ENCODE measurements around the gene NPHP4. TPM values are rescaled to one million over a fixed set of nuclear protein-coding genes. Genes with fewer than 3 reads are reported as not detected.

Gene NPHP4
- total RNA-seq, 1 donor from 2014 or later, result 4.5 TPM

DNA sequence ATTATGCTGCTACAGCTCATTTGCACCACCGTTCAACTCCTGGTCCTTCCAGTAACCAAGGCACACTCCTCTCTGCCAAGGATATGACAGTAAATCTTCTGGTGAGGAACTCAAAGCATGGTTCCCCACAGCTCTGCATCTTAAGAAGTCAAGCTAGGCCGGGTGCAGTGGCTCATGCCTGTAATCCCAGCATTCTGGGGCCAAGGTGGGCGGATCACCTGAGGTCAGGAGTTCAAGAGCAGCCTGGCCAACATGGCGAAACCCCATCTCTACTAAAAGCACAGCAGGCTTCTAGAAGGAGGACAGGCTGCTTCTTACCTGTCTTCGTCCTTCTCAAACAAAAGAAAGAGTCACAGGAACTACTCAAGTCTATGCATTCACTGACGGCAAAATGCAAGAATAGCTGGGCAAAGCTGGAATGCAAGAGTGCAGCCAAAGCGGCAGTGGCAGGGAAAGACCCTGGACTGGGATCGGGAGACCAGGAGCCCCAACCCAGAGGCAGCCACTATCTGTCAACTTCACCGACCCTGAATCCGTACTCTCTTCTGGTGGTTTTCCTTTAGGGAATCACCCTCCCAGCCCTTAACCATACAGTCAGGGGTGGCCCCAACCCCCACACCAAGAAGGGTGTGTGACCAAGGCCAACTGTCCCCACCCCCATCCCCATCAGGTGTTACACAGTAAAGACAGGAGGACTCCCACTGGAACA lies 75.5 kb downstream of the NPHP4 start:
- ATAC-seq (no peak), DNase-seq (ENCODE audit: low spot score) (no peak)

DNA sequence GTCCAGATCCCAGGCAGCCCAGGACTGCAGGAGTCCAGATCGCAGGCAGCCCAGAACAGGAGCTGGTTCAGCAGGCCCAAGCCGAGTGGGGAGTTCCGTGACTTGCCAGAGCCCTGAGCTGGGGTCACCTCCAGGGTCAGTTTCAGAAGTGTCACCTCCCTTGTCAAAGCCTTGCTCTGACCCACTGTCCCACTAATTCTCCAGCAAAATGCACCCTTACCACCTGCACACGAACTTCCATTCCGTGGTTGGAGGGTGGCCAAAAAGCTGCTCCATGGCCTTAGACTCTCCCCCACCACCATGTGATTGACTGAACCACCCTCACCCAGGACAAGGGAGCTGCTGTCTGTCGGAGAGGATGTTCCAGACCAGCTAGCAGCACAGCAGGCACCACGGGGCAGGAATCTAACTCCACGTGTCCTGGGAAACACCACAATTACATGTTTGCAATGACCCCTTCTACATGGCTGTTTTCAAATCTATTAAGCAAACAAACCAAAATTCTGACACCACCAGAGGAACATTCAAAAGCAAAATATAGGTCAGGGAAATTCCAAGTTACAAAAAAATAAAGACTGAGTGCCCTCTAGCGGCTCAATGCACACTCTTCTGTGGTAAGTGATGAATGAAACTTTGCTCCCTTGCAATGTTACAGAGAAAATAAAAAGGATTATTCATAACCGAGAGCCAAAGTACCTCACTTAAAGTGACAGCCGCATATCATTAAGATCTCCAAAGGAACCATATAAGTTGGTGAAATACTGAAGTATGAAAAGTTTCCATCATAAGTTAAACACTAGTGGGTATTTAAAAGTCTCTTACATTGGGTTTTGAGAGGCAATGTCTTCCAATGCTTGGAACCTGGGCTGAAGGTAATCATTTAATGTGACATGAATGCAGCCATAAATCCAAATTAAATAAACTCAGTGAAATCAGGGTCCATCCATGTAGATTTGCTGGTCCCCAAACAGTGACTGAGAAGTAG lies 76.3 kb downstream of the NPHP4 start:
- DNase-seq (ENCODE audit: low spot score) (peak; percentile 31), ATAC-seq (peak; percentile 79)

DNA sequence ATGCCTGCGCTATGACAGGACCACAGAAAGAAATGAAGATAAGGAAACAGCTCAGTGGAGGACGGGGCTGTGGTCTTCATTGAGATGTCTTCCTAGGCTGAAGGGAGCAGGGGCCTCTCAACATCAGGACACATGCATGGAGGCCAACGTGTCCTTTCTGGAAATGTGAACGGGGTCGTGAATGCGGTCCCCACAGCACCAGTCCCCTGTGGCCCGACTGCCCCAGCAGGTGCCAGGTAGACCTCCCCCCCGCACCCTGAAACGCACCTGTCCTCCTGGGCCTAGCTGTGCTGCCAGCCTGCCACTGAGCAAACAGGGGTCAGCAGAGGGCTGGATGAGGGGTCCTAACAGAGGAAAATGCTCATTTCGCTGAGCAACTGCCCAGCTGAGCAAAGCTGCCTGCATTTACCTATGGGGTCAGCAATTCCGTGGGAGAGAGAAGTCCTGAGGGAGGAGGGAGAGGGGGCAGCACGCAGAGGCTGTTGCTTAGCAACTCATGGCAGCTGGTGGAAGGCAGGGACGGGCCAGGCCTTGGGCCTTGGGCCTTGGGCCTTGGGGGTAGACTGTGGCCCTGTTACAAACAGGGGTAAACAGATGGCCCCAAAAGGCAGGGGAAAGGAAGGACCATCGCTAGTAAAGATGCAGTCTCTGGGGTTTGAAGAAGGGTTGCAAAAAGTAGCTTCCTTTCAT lies 77.4 kb downstream of the NPHP4 start:
- ATAC-seq (no peak), DNase-seq (ENCODE audit: low spot score) (peak; percentile 30)

DNA sequence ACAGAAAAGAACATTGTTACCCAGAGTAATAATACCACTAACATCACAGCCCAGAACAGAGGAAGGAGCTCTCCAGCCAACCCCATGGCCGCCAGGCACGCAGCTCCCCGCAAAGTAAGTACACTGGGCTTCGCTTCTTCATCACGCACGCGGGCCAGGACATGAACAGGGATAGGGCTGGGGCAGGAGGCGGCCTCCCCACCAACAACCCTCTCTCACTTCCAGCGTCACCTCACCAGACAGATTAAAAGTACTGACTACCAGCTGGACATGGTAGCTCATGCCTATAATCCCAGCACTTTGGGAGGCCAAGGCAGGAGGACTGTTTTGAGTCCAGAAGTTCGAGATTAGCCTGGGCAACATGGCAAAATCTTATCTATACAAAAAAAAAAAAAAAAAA lies 78.3 kb downstream of the NPHP4 start:
- DNase-seq (ENCODE audit: low spot score) (peak; percentile 23), ATAC-seq (no peak)

DNA sequence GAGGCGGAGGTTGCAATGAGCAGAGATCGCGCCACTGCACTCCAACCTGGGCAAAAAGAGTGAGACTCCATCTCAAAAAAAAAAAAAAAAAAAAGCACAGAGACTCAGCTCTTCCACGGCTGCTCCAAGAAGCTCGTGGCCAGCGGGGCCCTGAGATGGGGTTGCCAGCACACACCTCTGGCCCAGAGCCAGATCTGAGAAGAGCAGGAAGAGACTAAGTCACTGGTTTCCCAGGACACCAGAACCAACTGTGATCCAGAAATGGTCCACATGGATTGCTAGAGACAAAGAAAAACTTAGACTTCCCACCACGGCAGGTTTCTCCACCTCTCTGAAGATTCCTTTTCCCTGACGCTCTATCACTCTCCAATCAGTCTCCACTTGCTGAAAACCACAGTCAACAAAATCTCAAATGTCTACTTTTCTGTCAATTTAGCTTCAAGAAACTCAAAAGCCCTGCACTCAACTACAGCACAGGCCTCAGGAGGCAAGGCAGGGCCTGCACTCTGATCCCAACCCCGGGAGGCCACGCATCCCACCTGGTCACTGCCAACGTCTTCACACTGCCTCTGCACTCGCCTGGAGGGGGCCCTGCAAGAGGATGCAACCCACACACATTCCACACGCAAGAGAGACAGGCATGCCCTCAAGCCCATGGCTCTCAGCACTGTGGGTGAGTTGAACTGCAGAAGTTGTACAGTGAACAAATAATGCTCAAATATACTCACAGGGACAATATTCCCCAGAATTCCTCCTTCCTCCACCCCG lies 79.0 kb downstream of the NPHP4 start:
- ATAC-seq, result no peak
- peak; percentile 40 for DNase-seq (ENCODE audit: low spot score)

DNA sequence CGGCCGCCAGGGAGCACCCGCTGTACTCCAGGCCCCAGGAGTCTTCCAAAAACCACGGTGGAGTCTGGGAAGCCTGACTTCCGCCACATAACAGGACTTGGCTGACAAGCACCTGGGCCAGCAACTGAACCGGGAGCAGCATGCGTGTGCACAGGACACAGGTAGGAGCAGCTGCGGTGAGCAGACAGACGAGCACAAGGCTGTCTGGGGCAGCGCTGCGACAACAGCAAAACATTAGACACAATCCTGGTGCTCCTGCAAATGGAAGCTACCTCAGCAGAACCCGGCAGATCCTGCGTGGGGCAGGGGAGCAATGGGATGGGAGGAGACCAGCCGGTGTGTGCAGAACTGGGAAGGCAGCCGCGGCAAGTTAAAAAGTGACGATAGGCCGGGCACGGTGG lies 80.4 kb downstream of the NPHP4 start:
- peak; percentile 34 for DNase-seq (ENCODE audit: low spot score)
- no peak for ATAC-seq

DNA sequence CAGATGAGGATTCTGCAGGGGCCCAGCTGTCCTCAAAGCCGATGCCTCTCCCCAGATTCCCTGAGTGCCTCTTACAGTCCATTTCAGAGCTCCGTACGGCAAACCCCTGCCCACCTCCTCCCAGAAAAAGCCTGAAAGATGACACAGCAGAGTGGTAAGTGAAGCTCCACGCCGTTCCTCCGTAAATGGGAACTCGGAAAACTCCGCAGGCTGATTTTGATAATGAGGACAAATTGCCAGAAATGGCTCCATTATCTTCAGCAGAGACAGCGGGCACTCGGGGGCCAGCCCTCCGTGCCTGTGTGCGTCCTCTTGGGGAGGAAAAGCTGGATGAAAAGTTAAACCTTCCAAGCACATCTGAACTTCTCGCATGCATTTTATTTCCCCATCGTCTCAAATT lies 81.1 kb downstream of the NPHP4 start:
- ATAC-seq (no peak), DNase-seq (ENCODE audit: low spot score) (peak; percentile 14)

DNA sequence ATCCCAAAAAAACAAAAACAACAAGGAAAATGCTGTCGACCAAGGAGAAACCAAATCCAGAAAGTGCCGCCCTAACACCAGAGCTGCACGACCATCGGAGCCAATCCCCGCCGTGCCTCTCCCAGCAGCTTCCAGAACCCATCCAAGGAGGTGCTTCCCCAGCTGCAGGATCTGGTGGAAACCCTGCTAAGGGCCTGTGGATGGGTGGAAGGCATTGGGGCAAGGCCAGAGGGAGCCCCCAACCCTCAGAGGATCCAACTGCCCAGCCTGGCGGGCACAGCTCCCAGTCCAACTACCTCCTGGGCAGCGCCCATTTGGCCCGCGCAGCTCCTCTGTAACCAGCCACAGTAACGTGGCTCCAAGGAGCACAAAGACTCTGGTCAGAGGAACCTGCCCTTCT lies 81.6 kb downstream of the NPHP4 start:
- peak; percentile 21 for DNase-seq (ENCODE audit: low spot score)
- ATAC-seq, result no peak

DNA sequence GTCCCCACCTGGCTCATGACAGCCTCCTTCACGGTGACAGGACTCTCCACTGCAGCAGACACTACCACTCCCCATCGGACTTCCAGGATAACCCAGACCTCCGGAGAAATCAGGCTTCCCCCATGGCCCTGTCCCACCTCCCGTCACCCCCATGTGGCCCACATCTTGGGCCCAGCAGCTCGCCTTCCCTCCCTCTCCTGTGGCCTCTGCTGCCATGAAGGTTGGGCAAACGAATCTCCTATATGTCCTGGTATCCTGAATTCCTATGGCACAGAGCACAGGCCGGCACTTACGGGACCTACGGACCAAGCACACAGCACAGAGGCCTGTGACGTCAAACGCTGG lies 82.0 kb downstream of the NPHP4 start:
- ATAC-seq, result no peak
- peak; percentile 26 for DNase-seq (ENCODE audit: low spot score)

DNA sequence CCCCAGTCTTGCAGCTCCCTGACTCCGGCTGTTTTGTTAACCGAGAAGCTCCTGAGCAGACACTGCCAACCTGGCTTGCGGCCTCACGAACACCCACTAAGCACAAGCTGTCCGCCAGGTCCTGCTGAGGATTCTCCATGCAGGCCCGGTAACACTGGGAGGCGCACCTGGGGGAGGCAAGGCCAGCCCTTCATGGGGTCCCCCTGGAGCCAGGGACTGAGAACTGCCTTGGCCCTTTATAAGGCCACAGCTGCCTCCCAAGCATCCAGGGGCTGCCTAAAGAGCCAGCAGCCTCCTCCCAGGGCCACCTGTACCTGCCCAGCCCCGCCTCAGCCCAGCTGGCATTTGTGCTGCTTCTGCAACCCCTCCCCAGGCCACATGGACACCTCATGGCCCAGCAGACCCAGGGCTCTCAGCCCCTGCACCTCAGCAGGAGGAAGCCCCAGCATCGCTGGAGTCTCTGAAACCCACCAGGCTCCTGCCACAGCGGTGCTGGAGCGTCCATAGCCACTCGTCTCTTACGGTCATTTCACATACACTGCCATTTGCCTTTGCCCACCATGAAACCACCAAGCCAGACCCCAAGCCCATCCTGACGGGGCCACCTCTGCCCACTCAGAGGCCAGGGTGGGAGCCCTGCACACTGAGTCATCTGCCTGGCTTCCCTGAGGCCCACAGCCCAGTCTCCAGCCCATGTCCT lies 82.5 kb downstream of the NPHP4 start:
- ATAC-seq (no peak), DNase-seq (ENCODE audit: low spot score) (peak; percentile 35)

DNA sequence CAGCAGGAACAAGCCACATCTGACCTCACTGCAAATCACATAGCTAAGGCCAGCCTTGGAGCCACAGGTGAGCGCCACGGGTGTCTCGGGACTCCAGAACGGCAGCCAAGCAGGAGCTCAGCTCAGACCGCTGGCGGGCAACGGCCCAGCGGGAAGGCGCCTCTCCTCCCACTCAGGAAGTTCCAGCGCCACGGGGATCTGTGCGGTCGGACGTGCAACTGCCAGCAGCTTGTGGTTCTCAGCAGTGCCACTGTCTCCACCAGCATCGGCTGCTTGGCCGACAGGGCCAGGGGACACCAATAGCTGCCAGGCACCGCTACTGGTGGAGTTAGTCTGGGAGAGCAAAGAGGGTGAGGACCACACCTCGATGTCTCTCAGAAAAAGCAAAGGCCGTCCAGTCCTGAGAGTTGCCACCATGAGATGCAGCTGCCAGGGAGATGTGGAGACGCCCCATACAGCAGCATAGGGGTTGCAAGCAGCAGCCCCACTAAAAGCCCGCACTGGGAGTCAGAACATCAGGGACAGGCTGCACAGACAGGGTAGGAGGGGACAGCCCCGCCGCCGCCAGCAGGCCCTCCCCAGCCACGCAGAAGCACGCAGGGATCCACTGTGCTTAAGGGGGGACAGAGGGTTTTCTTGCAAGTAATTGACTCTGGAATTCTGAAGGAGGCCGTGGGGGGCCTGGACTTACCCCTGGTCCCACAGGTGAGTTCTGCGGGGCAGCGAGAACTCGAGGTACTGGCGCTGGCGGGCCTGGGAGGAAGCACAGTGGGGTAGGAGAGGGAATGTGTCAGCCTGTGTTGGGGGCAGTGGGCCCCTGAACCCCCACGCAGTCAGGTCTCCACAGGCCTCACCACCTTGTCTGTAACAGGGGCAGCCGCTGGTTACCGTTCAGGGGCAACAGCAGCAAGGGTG lies 83.5 kb downstream of the NPHP4 start:
- no peak for ATAC-seq
- peak; percentile 37 for DNase-seq (ENCODE audit: low spot score)

DNA sequence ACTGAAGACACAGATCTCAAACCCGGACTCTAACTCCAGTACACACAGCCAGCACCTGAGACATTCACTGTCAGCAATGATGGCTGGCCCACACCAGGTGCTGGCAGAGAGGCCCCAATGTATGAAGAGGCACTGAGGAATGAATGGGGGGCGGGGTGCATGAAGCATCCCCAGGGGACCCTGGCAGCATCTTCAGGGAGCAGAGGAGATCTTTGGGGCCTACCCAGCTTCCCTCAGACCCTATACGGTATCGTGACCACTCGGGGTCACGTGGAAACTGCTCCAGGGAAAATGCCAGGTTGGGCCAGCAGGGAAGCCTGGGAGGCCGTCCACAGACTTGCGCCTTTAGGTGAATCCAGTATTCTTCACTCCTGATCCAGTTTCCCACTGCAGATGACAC lies 84.3 kb downstream of the NPHP4 start:
- DNase-seq (ENCODE audit: low spot score), result peak; percentile 21
- no peak for ATAC-seq

DNA sequence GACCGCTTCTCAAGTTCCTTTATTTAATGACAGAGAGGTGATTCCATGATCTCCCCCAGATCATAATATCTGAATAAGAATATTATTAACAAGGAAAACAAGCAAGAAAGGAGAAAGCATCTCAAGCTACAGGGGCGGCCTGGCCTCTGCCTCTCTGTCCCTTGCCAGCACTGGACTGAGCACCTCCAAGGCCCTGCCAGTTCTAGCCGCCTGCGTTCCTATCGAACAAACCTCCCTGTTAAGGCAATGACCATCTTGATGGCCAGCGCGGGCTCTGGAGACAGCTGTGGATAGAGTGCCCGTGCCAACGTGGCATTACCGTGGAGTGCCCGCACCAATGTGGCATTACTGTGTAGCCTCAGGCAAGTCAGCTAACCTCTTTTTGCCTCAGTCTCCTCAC lies 84.8 kb downstream of the NPHP4 start:
- ATAC-seq, result no peak
- DNase-seq (ENCODE audit: low spot score), result peak; percentile 22

DNA sequence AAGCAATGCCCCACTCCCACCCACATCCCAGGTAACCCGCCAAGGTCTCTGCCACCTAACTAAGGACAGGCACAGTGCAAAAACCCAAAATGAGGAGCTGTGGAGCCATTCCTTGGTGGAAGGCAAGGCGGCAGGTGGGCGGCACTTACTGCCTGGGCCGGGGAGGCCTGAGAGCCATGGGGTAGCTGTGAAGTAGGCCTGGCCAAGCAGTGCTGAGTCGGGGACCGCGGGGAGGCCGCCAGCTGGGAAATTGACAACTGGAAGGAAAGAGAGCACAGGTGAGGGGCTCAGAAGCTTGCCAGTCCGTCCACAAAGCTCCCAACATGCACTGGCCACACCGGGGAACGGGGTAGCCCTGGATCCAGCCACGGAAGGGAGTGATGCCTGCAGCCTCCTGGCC lies 85.3 kb downstream of the NPHP4 start:
- DNase-seq (ENCODE audit: low spot score) (peak; percentile 33), ATAC-seq (no peak)

DNA sequence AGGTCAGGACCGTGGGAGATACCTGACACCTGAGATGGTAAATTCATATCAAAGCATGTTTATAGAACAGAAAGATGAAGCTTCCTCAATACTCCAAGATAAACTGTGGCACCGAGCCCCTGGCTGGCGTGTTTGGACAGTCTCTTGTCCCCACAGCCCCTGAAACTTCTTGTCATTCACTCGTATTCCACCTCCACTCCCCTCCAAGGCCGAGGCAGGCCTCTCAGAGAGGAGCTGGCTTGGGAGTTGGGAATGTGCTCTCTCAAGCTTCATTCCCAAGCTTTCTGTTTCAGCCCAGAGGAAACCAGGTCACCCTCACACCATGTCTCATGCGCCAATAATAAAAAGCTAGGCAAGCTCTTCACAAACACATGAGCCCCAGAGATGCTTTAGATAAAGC lies 86.1 kb downstream of the NPHP4 start:
- no peak for ATAC-seq
- peak; percentile 10 for DNase-seq (ENCODE audit: low spot score)

DNA sequence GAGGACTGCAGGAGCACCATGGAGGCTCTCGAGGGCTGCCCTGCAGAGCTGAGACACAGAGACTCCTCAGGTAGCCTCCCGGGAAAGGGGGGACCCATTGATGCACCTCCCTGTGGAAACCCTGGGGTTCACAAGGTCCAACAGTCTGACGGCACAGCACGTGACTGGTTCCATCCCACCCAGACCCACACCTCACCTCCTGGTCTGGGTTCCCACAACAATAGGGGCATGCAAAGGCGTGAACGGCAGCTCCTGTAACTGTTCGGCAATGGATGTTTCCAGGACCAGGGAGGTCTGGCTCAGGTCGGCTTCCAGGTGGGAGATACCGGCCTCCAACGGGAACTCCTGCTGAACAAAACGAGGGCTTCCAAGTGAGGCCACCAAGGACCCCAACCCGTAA lies 86.8 kb downstream of the NPHP4 start:
- DNase-seq (ENCODE audit: low spot score), result peak; percentile 33
- ATAC-seq, result no peak

DNA sequence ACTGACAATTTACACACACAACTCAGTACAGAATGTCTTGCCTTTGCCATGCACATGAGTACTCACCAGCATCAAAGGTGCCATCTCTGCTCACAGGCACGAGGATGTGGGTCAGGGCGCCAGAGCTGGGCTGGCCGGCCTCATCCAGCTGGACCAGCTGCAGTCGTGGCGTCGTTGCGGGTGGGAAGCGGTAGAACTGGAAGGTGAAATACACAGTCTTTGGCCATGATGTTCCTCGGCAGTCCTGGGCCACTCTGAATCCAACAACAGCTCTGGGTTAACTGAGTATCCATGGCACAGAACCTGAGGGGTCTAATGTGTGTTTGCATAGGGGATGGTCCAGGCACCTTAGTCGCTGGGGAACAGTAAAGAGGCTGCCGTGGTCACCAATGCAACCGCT lies 87.7 kb downstream of the NPHP4 start:
- DNase-seq (ENCODE audit: low spot score), result peak; percentile 30
- ATAC-seq, result no peak

DNA sequence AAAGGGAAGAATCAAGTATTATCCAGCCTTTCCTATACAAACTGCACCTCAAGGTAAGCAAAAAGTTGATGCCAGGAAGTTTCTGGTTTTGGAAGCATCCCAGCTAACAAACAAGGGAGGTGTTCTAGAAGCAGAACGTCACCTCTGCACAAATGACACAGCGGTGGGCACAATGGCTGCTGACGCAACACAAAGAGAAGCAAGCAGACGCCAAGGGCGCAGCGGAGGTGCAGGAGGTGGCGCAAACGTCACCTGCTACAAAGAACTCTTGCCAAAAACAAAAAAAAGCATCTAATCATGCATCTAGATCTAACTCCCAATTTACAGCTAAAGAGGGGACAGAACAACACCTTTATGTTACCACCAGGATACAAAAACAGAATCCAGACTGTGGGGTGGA lies 88.5 kb downstream of the NPHP4 start:
- ATAC-seq (no peak), DNase-seq (ENCODE audit: low spot score) (no peak)

DNA sequence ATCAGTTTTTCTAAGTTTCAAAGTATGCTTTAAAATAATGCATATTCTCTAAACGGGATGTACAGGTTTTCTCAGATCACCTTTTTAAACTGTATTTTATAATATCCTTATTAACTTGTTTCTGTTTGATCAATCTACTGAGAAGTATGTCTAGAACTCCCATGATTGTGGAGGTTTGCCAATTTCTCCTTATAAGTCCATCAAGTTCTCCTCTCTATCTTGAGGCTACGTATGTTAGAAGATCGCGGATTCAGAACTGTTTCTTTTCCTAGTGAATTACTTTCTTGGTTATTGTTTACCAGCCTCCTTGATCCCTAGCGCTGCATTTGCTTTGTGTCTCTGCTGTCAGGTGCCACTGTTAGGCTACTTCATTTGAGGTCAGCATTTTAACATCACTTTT lies 89.2 kb downstream of the NPHP4 start:
- no peak for ATAC-seq
- DNase-seq (ENCODE audit: low spot score), result no peak
